Esophagus squamous epithelium (tissue), 5 donors: ENCODE results near the gene NUBP1. TPM values are rescaled to one million over a fixed set of nuclear protein-coding genes. Genes with fewer than 3 reads are reported as not detected.

ENCODE experiments used
- DNase-seq: peaks from one replicate; lab custom pipeline; 2025; lab: John Stamatoyannopoulos, UW
- H3K27ac ChIP-seq, 4 donors: fragments of 200-600 bp; sonication (generic); one replicate each; pipeline ENCODE4 v1.5.1; 2016 to 2019; ENCODE audit warnings: mild to moderate bottlenecking in 1 of 4
- H3K27me3 ChIP-seq, 4 donors: fragments of 200-600 bp; sonication (generic); 1 replicate in 3 of 4; 2 replicates in 1 of 4; pipeline versions ENCODE4 v1.5.1 to v1.6.0; 2017 to 2021; ENCODE audit warnings: antibody characterized with exemption in 1 of 4
- H3K36me3 ChIP-seq, 3 donors: fragments of 200-600 bp; sonication (generic); one replicate each; pipeline ENCODE4 v1.5.1; 2016 to 2019
- H3K4me1 ChIP-seq, 3 donors: fragments of 200-600 bp; sonication (generic); one replicate each; pipeline ENCODE4 v1.5.1; 2017 to 2019
- H3K4me3 ChIP-seq, 4 donors: fragments of 200-600 bp; sonication (generic); 1 replicate in 3 of 4; 2 replicates in 1 of 4; pipeline ENCODE4 v1.5.1; 2016 to 2019; ENCODE audit warnings: mild to moderate bottlenecking in 2 of 4, moderate library complexity in 1 of 4
- H3K9me3 ChIP-seq, 3 donors: fragments of 200-600 bp; sonication (generic); one replicate each; pipeline ENCODE4 v1.5.1; 2016 to 2019
- POLR2A ChIP-seq, 4 donors: fragments of 450-650 bp; IDR thresholded peaks; one replicate each; pipeline ENCODE4 v1.6.1; 2017; ENCODE audit warnings: antibody characterized with exemption in 4 of 4, mild to moderate bottlenecking in 4 of 4, moderate library complexity in 3 of 4
- WGBS, 2 donors: methylation state at CpG; one replicate each; pipeline ENCODE4 v1.1.5; 2018; 5-methylcytosine and 5-hydroxymethylcytosine counted together
- intact Hi-C: fragments of 100-400 bp; cut with DNase I; formaldehyde crosslinking; loops from one replicate; pipeline ENCODE4 v1.15.0; 2022
- total RNA-seq, 4 donors: library from RNA; depleted of rRNA; stranded (reverse); fragments of >200 nt; gene quantifications; one replicate each; pipeline ENCODE4 v1.1.0, GENCODE V29; 2016
- TF ChIP-seq, protein P1 (sequence below), 6 experiments: fragments of 450-650 bp in 4 of 6; fragments of 200-600 bp in 2 of 6; sonication (generic) in 2 of 6; IDR thresholded peaks; one replicate each; pipeline ENCODE4 v1.5.1; 2016 to 2019; ENCODE audit warnings: antibody characterized with exemption in 6 of 6, mild to moderate bottlenecking in 4 of 6, moderate library complexity in 4 of 6
- donor health status: DM: yes; HTN: yes; CAD: no.

NUBP1 gene
- total RNA-seq, 4 donors from 2014 or later, result 18.9 to 25.6 (median 21.1) TPM

GRCh38 chr16:10708969-10709368 is 34.7 kb upstream of the NUBP1 start:
- 55 to 68% methylated on average over 4 of the region's 4 CpGs for WGBS, 2 donors
- intact Hi-C loops, result no loop called here
- Histone ChIP-seq H3K27me3 (no peaks in the 10 kb centered on the region), H3K27ac (no peak overlapping the region), H3K4me3 (no peak overlapping the region), H3K9me3 (no peaks in the 10 kb centered on the region), H3K4me1 (no peaks in the 10 kb centered on the region), H3K36me3 (no peaks in the 10 kb centered on the region)
- TF ChIP-seq POLR2A (IDR thresholded peaks at IDR 0.05), result no peak
- TF ChIP-seq, protein P1, sequence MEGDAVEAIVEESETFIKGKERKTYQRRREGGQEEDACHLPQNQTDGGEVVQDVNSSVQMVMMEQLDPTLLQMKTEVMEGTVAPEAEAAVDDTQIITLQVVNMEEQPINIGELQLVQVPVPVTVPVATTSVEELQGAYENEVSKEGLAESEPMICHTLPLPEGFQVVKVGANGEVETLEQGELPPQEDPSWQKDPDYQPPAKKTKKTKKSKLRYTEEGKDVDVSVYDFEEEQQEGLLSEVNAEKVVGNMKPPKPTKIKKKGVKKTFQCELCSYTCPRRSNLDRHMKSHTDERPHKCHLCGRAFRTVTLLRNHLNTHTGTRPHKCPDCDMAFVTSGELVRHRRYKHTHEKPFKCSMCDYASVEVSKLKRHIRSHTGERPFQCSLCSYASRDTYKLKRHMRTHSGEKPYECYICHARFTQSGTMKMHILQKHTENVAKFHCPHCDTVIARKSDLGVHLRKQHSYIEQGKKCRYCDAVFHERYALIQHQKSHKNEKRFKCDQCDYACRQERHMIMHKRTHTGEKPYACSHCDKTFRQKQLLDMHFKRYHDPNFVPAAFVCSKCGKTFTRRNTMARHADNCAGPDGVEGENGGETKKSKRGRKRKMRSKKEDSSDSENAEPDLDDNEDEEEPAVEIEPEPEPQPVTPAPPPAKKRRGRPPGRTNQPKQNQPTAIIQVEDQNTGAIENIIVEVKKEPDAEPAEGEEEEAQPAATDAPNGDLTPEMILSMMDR (IDR thresholded peaks at IDR 0.05), result no peak
- DNase-seq, result no peak

GRCh38 chr16:10728003-10728887 is 15.4 kb upstream of the NUBP1 start:
- TF ChIP-seq, protein P1 (IDR thresholded peaks at IDR 0.05), result no peak
- no peak for TF ChIP-seq POLR2A (IDR thresholded peaks at IDR 0.05)
- H3K4me3 ChIP-seq, result no peak overlapping the region
- DNase-seq, result no peak
- no peak overlapping the region for H3K27ac ChIP-seq
- 69 to 70% methylated on average over 8 to 16 of the region's 16 CpGs for WGBS, 2 donors
- intact Hi-C loops, result no loop called here
- H3K4me1 ChIP-seq, result peaks cover 0 to 12% (median 0%) of the 10 kb centered on the region in 3 donors
- H3K36me3 ChIP-seq, result no peaks in the 10 kb centered on the region
- no peaks in the 10 kb centered on the region for H3K27me3 ChIP-seq
- H3K9me3 ChIP-seq, result no peaks in the 10 kb centered on the region

- TF ChIP-seq POLR2A (IDR thresholded peaks at IDR 0.05), result no peak
- TF ChIP-seq, protein P1 (IDR thresholded peaks at IDR 0.05), result peak in 1 of 6 experiments; percentile 29
- no peaks in the 10 kb centered on the region for H3K9me3 ChIP-seq
- H3K36me3 ChIP-seq, result no peaks in the 10 kb centered on the region
- intact Hi-C loops, result loop anchor here (5.0 kb wide), 1 partner anchor 152 kb away; no protein-coding TSS in a partner anchor
- no peaks in the 10 kb centered on the region for H3K27me3 ChIP-seq
- peaks cover 0 to 12% (median 0%) of the 10 kb centered on the region in 3 donors for H3K4me1 ChIP-seq
- H3K27ac ChIP-seq, result no peak overlapping the region
- H3K4me3 ChIP-seq, result no peak overlapping the region
- DNase-seq, result no peak
- 55 to 60% methylated on average over 17 of the region's 19 CpGs for WGBS, 2 donors
Measured at GRCh38 chr16:10729104-10730048, 14.3 kb upstream of the NUBP1 start.

DNA sequence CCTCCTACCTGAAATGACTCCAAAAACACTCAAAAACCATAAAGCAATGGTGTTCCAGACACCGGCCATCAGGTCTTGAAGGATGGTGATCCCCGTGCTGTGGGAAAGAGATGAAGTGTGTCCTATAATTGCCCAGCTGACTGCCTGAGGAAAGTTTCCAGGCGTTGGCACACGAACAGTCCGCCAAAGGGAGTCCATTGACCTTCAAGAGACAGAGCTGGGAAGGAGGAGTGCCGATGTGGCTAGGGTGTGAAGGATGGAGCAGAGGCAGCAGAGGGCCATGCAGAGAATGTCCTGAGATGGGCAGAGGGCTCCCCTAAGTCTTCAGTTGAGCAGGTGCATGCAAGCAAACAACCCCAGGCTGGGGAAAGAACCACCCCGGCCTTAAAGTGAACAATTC is 11.9 kb upstream of the NUBP1 start:
- TF ChIP-seq, protein P1 (IDR thresholded peaks at IDR 0.05), result no peak
- no peak for TF ChIP-seq POLR2A (IDR thresholded peaks at IDR 0.05)
- Histone ChIP-seq H3K27me3 (no peaks in the 10 kb centered on the region), H3K36me3 (no peaks in the 10 kb centered on the region), H3K27ac (no peak overlapping the region), H3K4me1 (peaks cover 0 to 13% (median 0%) of the 10 kb centered on the region in 3 donors), H3K4me3 (no peak overlapping the region), H3K9me3 (no peaks in the 10 kb centered on the region)
- DNase-seq, result no peak
- 76 to 93% methylated on average over 7 of the region's 7 CpGs for WGBS, 2 donors
- intact Hi-C loops, result loop anchor here (5.0 kb wide), 1 partner anchor 154 kb away; no protein-coding TSS in a partner anchor
